CD4-positive, CD25-positive, alpha-beta regulatory T cell (primary cell): ENCODE data around the gene ZNF407. TPM values are rescaled to one million over a fixed set of nuclear protein-coding genes. Genes with fewer than 3 reads are reported as not detected.
"Not testable (repeated sequence)": the region's sequence is repeated elsewhere in the genome, so short reads cannot be mapped to it uniquely, and the experiment has no call there.

Experiments
- ATAC-seq, 2 donors: fragments of 150-1000 bp; cut with Tn5 transposase; one replicate each; pipeline ENCODE4 v1.10.0; 2021; ENCODE audit warnings: low read depth in 2 of 2, moderate number of reproducible peaks in 2 of 2, moderate library complexity in 1 of 2
- DNase-seq, 3 donors: peaks; one replicate each; pipeline versions ENCODE4 v3.0.0 to v3.0.0-alpha.2; 2012 to 2022; ENCODE audit warnings: mixed read lengths in 1 of 3
- H3K27ac ChIP-seq: one replicate; pipeline ENCODE4 v1.7.0; 2013; ENCODE audit warnings: mild to moderate bottlenecking, low read length; ENCODE audit not compliant: insufficient read depth, poor library complexity, severe bottlenecking
- H3K27me3 ChIP-seq: one replicate; pipeline ENCODE4 v1.7.0; 2013; ENCODE audit warnings: low read length; ENCODE audit not compliant: control insufficient read depth, insufficient read depth
- H3K36me3 ChIP-seq: one replicate; pipeline ENCODE4 v1.7.0; 2013; ENCODE audit warnings: mild to moderate bottlenecking, low read length, moderate library complexity; ENCODE audit not compliant: control insufficient read depth, insufficient read depth
- H3K4me1 ChIP-seq: 2 replicates; pipeline ENCODE4 v1.7.0; 2013; ENCODE audit warnings: mild to moderate bottlenecking, low read length; ENCODE audit not compliant: insufficient read depth, control insufficient read depth, poor library complexity, severe bottlenecking
- H3K4me3 ChIP-seq: one replicate; pipeline ENCODE4 v1.7.0; 2013; ENCODE audit warnings: low read depth, mild to moderate bottlenecking, low read length, moderate library complexity
- H3K9me3 ChIP-seq, 2 experiments: 1 replicate in 1 of 2; 2 replicates in 1 of 2; pipeline ENCODE4 v1.7.0; 2013; ENCODE audit warnings: low read length in 2 of 2, mild to moderate bottlenecking in 1 of 2, moderate library complexity in 1 of 2; ENCODE audit not compliant: control insufficient read depth in 2 of 2
- H3K27ac Mint-ChIP-seq, 3 donors: one replicate each; pipeline ENCODE4 v1.8.0; 2020 to 2022; ENCODE audit warnings: mild to moderate bottlenecking in 3 of 3, mixed read lengths in 3 of 3, moderate library complexity in 2 of 3
- H3K27me3 Mint-ChIP-seq: one replicate; pipeline ENCODE4 v1.8.0; 2022; ENCODE audit warnings: mild to moderate bottlenecking, mixed read lengths
- H3K36me3 Mint-ChIP-seq: one replicate; pipeline ENCODE4 v1.8.0; 2020; ENCODE audit warnings: mixed read lengths
- H3K4me1 Mint-ChIP-seq, 4 donors: one replicate each; pipeline ENCODE4 v1.8.0; 2020 to 2022; ENCODE audit warnings: mixed read lengths in 4 of 4, mild to moderate bottlenecking in 1 of 4
- H3K4me3 Mint-ChIP-seq, 4 donors: one replicate each; pipeline ENCODE4 v1.8.0; 2020 to 2022; ENCODE audit warnings: mild to moderate bottlenecking in 4 of 4, mixed read lengths in 4 of 4, moderate library complexity in 3 of 4
- H3K9me3 Mint-ChIP-seq, 7 donors: one replicate each; pipeline ENCODE4 v1.8.0; 2020 to 2022; ENCODE audit warnings: mixed read lengths in 7 of 7, mild to moderate bottlenecking in 3 of 7, moderate library complexity in 2 of 7
- polyA plus RNA-seq, 4 donors: library from polyadenylated mRNA; unstranded; fragments of 300-500 nt; fragmentation: Illumina TruSeq; gene quantifications; one replicate each; pipeline ENCODE4 v1.2.3, GENCODE V29; 2021
- total RNA-seq: library from RNA; stranded (reverse); gene quantifications from one replicate; pipeline ENCODE4 v1.2.3, GENCODE V29; 2022

ZNF407 gene
- total and polyA plus RNA-seq, 5 donors from 2014 or later: 2.0 to 34.0 (median 3.8) TPM

DNA sequence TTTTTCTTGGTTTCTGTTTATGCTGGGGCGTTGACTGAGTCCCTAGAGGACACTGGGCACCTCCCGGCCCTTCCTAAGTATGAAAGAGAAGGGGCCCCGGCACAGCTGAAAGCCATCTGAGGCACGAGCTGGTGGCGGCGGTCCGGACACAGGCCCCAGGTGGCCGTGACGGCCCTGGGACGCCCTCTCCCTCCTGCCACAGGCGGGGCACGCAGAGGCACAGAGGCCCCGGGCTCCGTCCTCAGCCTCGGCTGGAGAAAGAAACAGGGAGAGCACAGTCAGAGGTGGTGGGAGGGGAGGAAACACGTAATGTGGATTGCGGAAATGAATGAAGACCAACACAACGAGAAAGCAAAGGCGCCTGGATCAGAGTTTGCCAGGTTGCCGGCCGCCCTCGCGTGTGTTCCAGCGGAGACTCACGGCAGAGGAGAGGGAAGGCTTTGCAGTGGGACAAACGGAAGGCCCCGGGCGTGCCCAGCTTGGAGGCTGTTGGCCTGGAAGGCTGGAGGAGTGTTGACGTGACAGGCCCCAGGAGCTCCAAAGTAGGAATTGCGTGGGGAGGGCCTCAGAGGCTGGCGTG lies 492.2 kb downstream of the ZNF407 start:
- no peak for ATAC-seq
- H3K9me3 ChIP-seq: no peaks in the 10 kb centered on the region
- no peak overlapping the region for H3K27ac ChIP-seq
- no peaks in the 10 kb centered on the region for H3K36me3 ChIP-seq
- H3K4me3 ChIP-seq: no peak overlapping the region
- no peaks in the 10 kb centered on the region for H3K27me3 ChIP-seq
- H3K27ac Mint-ChIP-seq: no peak overlapping the region
- no peaks in the 10 kb centered on the region for H3K36me3 Mint-ChIP-seq
- DNase-seq: no peak
- peaks cover 0 to 3% (median 0%) of the 10 kb centered on the region in 7 donors for H3K9me3 Mint-ChIP-seq
- peaks cover 4% of the 10 kb centered on the region for H3K27me3 Mint-ChIP-seq
- no peaks in the 10 kb centered on the region for H3K4me1 ChIP-seq
- no peaks in the 10 kb centered on the region for H3K4me1 Mint-ChIP-seq
- H3K4me3 Mint-ChIP-seq: no peak overlapping the region

DNA sequence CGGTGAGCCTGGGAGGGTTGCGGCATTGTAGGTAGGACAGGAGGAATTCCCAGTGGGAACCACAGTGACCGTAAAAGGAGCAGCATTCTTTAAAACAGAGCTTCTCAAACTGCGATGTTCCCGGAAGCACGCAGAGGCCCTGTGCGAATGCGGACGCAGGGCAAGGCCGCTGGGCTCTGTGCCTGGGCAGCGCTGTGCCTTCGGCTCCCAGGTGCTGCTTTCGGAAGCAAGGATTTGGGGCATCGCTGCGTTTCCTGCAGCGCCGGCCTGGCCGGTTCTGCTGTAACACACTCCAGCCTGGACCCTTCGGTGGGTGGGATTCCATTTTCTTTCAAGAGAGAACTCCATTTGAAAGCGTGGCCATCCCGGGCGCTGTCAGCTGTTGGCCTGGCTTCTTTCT lies 492.7 kb downstream of the ZNF407 start:
- H3K36me3 Mint-ChIP-seq: no peaks in the 10 kb centered on the region
- H3K9me3 ChIP-seq: no peaks in the 10 kb centered on the region
- no peak overlapping the region for H3K4me3 ChIP-seq
- H3K4me1 ChIP-seq: no peaks in the 10 kb centered on the region
- no peak for DNase-seq
- H3K27me3 Mint-ChIP-seq: peaks cover 4% of the 10 kb centered on the region
- ATAC-seq: no peak
- H3K36me3 ChIP-seq: no peaks in the 10 kb centered on the region
- H3K27me3 ChIP-seq: no peaks in the 10 kb centered on the region
- H3K4me3 Mint-ChIP-seq: no peak overlapping the region
- H3K27ac ChIP-seq: no peak overlapping the region
- no peak overlapping the region for H3K27ac Mint-ChIP-seq
- peaks cover 0 to 2% (median under 1%) of the 10 kb centered on the region in 7 donors for H3K9me3 Mint-ChIP-seq
- H3K4me1 Mint-ChIP-seq: no peaks in the 10 kb centered on the region

DNA sequence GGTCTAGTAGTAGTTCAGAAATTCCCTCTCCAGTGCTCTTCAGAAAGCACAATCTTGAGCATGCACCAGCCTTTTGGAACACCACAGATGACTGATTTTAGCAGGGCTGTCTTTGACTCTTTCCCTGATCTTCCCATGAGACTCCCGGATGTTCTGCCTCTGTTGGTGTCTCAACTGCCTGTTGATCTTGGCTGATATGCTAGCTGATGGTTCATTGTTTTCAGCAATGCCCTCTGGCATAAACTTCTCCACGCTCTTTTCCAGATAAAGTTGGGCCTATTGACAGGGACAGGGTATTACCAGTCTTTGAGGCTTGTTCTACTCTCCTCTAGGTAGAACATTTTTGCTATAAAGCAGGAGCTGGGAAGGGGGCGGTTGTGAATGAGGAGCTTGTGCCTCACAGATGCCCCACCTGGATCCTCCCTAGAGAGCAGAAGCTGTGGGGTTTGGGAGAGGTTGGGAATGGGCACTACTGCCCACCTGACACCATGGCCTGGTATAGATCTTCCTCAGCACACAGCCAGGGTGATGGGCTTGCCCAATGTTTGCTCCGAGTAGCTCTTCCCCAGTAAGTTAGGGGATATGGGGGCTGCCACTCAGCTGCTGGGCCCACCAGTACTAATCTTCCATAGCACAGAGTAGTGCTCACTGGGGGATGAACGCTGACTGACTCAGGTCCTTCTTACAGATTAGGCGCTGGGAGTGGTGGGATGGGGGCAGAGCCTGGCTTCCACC lies 500.0 kb downstream of the ZNF407 start:
- no peaks in the 10 kb centered on the region for H3K4me1 Mint-ChIP-seq

GRCh38 chr18:75100832-75101630 lies 503.4 kb downstream of the ZNF407 start:
- Mint-ChIP-seq H3K36me3 (no peaks in the 10 kb centered on the region), H3K4me3 (no peak overlapping the region), H3K4me1 (no peaks in the 10 kb centered on the region), H3K27ac (no peak overlapping the region), H3K27me3 (peaks cover 6% of the 10 kb centered on the region), H3K9me3 (peaks cover 0 to 15% (median 6%) of the 10 kb centered on the region in 7 donors)
- Histone ChIP-seq H3K36me3 (no peaks in the 10 kb centered on the region), H3K9me3 (peaks cover 0 to 3% of the 10 kb centered on the region in 2 experiments), H3K4me1 (no peaks in the 10 kb centered on the region), H3K4me3 (no peak overlapping the region), H3K27me3 (no peaks in the 10 kb centered on the region), H3K27ac (no peak overlapping the region)
- no peak for DNase-seq
- no peak for ATAC-seq

More for the DNA sequence above, 500.0 kb downstream of the ZNF407 start:
- no peak for DNase-seq
- Mint-ChIP-seq H3K9me3 (peaks cover 2 to 15% (median 8%) of the 10 kb centered on the region in 7 donors), H3K4me3 (no peak overlapping the region), H3K27me3 (peaks cover 10% of the 10 kb centered on the region), H3K27ac (no peak overlapping the region), H3K36me3 (peaks cover 3% of the 10 kb centered on the region)
- H3K4me1 ChIP-seq: no peaks in the 10 kb centered on the region
- H3K27ac ChIP-seq: no peak overlapping the region
- ATAC-seq: no peak
- H3K9me3 ChIP-seq: peaks cover 0 to 3% of the 10 kb centered on the region in 2 experiments
- no peaks in the 10 kb centered on the region for H3K36me3 ChIP-seq
- H3K4me3 ChIP-seq: no peak overlapping the region
- no peaks in the 10 kb centered on the region for H3K27me3 ChIP-seq

GRCh38 chr18:75101916-75102315 lies 504.2 kb downstream of the ZNF407 start:
- Mint-ChIP-seq H3K36me3 (no peaks in the 10 kb centered on the region), H3K9me3 (peaks cover 0 to 15% (median 6%) of the 10 kb centered on the region in 7 donors), H3K27me3 (peaks cover 10% of the 10 kb centered on the region), H3K27ac (no peak overlapping the region), H3K4me1 (no peaks in the 10 kb centered on the region), H3K4me3 (no peak overlapping the region)
- Histone ChIP-seq H3K9me3 (peaks cover 0 to 3% of the 10 kb centered on the region in 2 experiments), H3K27me3 (no peaks in the 10 kb centered on the region), H3K4me1 (no peaks in the 10 kb centered on the region), H3K4me3 (no peak overlapping the region), H3K27ac (no peak overlapping the region), H3K36me3 (no peaks in the 10 kb centered on the region)
- DNase-seq (no peak), ATAC-seq (no peak)

- H3K36me3 ChIP-seq, H3K36me3 Mint-ChIP-seq, DNase-seq, H3K4me3 Mint-ChIP-seq, H3K4me1 Mint-ChIP-seq, H3K27me3 ChIP-seq, H3K9me3 Mint-ChIP-seq, H3K4me3 ChIP-seq, H3K27ac ChIP-seq, H3K4me1 ChIP-seq, ATAC-seq, H3K27ac Mint-ChIP-seq, H3K9me3 ChIP-seq, H3K27me3 Mint-ChIP-seq: not testable (repeated sequence)
Observed at GRCh38 chr18:75104029-75104428, 506.4 kb downstream of the ZNF407 start.

DNA sequence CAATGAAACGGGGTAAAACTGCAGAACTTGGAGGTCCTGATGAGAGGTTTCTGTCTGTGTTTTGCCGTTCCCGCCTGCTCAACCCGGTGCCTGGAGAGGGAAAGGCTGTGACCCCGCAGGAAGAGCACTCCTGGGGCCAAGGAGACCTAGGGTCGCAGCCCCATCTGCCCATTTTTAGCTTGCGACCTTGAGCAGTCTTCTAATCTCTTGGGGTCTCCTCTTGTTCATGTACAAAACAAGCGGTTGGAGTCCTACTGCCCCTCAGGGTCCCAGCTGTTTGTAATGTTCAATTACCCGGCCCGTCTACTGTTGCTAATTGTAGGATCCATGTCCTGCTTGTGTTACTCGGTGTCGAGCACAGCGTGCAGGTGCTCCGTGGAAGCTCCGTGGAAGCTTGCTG lies 506.8 kb downstream of the ZNF407 start:
- H3K36me3 ChIP-seq: no peaks in the 10 kb centered on the region
- peaks cover 10% of the 10 kb centered on the region for H3K27me3 Mint-ChIP-seq
- H3K36me3 Mint-ChIP-seq: no peaks in the 10 kb centered on the region
- no peak overlapping the region for H3K4me3 Mint-ChIP-seq
- H3K9me3 Mint-ChIP-seq: peaks cover 0 to 6% (median 4%) of the 10 kb centered on the region in 7 donors
- H3K9me3 ChIP-seq: peaks cover 0 to 3% of the 10 kb centered on the region in 2 experiments
- H3K4me1 ChIP-seq: no peaks in the 10 kb centered on the region
- no peak overlapping the region for H3K4me3 ChIP-seq
- no peaks in the 10 kb centered on the region for H3K27me3 ChIP-seq
- ATAC-seq (no peak), DNase-seq (no peak)
- no peak overlapping the region for H3K27ac Mint-ChIP-seq
- no peak overlapping the region for H3K27ac ChIP-seq
- H3K4me1 Mint-ChIP-seq: no peaks in the 10 kb centered on the region
